IPS-NIHi7 (cell line): ENCODE data around the gene INO80D.
A peak's percentile ranks its signal among the peaks of the same experiment; 100 is the strongest.
"Not testable (repeated sequence)": the region's sequence is repeated elsewhere in the genome, so short reads cannot be mapped to it uniquely, and the experiment has no call there.

ENCODE experiments used
- DNase-seq: peaks from one replicate; pipeline ENCODE4 v3.0.0; 2012; ENCODE audit warnings: mixed read lengths; ENCODE audit errors: extremely low spot score

Gene INO80D

GRCh38 chr2:206085742-206086445 lies at the start of gene INO80D:
Gene INO80D (minus strand): TSS chr2:206086174. CDS start chr2:206063016, 23,158 bp downstream.
- DNase-seq = peak; percentile 68

GRCh38 chr2:206127656-206128055 lies 41.7 kb upstream of the INO80D start:
- DNase-seq = no peak

- no peak for DNase-seq
Observed at GRCh38 chr2:206125901-206126300, 39.9 kb upstream of the INO80D start.

- DNase-seq = not testable (repeated sequence)
Observed at GRCh38 chr2:206122569-206122968, 36.6 kb upstream of the INO80D start.

- no peak for DNase-seq
Observed at GRCh38 chr2:206116278-206116677, 30.3 kb upstream of the INO80D start.

- DNase-seq = no peak
Observed at GRCh38 chr2:206115026-206115578, 29.1 kb upstream of the INO80D start.

DNA sequence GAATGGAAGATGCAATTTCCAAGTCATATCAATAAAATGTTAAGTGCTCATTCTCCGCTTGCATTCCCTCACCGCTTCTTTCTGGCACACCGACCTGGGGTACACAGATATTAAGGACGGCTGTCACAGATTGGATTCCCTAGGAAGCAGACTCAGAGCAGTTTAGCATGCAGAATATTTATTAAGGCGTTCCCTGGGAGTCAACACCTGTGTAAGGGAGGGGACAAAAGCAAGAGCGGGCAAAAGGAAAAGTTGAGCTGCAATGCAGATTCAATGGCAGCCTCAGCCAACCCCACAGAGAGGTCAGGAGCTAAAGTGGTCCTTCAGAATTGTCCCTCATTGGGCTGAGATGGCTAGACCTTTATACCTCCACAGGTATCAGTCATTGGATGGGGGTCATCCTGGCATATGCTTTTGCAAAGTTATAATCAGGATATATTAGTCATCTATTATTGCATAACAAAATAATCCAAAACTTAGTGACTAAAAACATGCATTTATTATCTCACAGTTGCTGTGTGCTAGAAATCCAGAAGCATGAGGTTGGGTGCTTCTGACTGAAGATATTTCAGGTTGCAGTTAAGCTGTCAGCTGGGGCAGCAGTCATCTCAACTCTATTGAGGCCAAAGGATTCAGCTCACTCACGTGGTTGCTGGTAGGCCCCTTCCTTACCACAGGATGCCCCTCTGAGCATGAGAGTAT lies 27.0 kb upstream of the INO80D start:
- DNase-seq = no peak

GRCh38 chr2:206112108-206112507 lies 26.1 kb upstream of the INO80D start:
- no peak for DNase-seq

- DNase-seq = no peak
Observed at GRCh38 chr2:206108713-206109112, 22.7 kb upstream of the INO80D start.

- no peak for DNase-seq
Observed at GRCh38 chr2:206105541-206105940, 19.6 kb upstream of the INO80D start.

- no peak for DNase-seq
Observed at GRCh38 chr2:206105038-206105437, 19.1 kb upstream of the INO80D start.

GRCh38 chr2:206098872-206099271 lies 12.9 kb upstream of the INO80D start:
- DNase-seq = not testable (repeated sequence)

GRCh38 chr2:206098471-206098870 lies 12.5 kb upstream of the INO80D start:
- no peak for DNase-seq

GRCh38 chr2:206096876-206097275 lies 10.9 kb upstream of the INO80D start:
- no peak for DNase-seq

- DNase-seq = no peak
Observed at GRCh38 chr2:206095536-206096332, 9.8 kb upstream of the INO80D start.

DNA sequence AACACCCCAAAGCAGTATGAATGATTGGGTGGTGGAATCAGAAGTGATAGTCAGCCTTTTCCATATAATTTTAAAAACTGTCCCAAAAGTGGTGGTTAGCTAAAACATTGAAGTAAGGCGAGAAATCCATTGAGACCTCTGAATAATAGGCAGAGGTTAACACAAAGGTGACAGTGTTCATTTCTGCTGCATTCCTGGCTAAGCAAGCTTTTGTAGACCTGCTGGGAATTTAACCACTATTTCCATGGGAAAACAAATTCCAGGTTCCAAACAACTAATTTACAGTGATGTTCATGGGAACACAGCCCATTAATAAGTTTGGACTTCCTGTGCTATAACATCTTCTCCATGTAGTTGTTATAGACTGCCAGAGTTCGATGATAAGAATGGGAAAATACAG lies 6.3 kb upstream of the INO80D start:
- no peak for DNase-seq

DNA sequence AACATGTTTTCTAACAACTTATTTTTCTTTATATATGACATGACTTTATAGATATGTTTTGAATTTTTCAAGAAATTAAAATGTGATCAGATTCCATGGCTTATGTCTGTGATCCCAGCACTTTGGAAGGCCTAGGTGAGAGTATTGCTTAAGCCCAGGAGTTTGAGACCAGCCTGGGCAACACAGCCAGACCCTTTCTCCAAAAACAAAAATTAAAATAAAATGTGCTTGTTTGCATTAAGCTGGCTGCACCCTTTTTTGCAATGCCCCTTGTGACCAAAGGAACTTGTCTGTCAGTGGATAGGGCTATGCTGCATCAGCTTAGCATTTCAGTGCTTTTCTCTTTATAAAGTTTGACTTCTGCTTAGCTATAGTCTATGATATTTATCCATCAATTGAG lies 2.3 kb upstream of the INO80D start:
- DNase-seq = no peak

- DNase-seq = no peak
Observed at GRCh38 chr2:206086716-206087350, 859 bp upstream of the INO80D start.

DNA sequence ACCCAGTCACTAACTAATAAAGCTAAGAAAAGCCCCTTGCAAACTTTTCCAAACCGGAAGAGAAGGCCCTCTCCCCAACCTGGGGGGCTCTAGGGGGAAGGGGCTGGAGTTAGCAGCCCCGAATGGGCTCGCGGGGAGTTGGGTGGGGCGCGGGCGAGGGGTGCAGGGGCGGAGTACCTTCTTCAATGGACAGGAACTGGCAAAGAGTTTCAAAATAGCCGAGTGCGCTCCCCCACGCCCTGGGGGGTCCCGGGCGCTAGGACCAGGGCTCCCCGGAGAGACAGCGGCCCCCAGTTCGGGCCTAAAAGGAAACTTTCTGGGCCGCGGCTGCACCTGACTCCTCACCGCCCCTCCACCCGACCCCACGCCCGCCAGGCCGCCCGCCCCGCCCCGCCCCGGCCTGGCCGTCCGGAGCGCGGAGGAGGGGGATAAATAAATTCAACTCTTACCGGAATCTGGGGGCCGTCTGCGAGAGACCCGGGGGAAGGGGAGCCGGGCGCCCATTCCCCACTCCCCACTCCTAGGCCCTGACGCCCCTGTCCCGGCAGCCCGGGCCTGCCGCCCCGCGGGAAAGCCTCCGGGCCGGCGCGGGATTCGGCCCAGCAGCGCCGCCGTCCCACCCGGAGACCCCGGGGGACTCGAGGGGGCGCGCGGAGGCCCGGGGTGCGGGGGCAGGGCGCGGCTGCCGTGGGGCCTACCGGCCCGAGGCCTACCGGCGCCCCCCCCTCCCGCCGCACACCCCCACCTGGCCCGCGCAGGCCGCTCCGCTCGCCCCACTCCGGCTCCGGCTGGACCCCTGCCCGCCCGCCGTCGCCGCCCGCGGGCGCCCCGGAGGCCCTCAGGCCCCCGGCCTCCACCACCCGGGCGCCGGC lies 868 bp downstream of the INO80D start:
- peak; percentile 23 for DNase-seq

DNA sequence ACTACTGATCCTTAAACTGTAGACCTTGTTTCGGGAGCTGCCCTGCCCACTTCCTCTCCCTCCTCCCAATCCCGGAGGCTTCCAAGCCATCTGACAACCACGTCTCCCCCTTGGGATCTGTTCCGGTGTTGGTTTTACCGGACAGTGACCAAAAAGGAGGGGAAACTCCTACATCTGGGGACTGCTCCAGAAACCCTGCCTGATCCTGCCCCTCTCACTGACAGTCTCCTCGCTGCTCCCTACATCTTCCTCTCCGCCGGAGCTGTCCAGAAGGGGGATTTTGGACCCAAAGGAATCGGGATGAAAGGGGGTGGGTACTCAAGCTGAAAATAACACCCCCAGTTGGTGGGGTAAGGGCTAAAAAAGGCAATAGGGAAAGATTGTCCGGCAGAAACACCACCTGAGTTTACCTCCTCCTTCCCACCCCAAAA lies 1.5 kb downstream of the INO80D start:
- DNase-seq = peak; percentile 67
